ENCODE data around the gene ZNF714. TPM values are rescaled to one million over a fixed set of nuclear protein-coding genes. Genes with fewer than 3 reads are reported as not detected.
A peak's percentile ranks its signal among the peaks of the same experiment; 100 is the strongest.
"Not testable (repeated sequence)": the region's sequence is repeated elsewhere in the genome, so short reads cannot be mapped to it uniquely, and the experiment has no call there.

Gene ZNF714
- polyA plus RNA-seq, 3 donors = 1.2 to 1.3 (median 1.3) TPM

DNA sequence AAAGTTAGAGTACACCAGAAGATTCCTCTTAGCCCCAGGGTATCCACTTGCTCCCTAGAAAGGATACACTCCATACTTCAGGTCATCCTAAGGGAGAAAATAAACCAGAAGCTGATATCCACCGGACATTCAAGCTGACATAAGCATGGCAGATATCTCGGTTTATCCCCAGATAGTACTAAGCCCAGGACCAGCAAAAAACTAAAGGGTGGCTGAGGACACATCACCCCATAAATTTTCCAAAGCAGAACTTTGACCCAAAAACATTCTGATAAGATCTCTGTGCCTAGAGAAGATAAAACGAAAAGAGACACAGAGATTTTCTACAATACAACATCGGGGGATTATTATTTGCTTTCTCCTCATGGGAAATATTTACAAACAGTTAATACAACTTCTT, 45.9 kb downstream of the ZNF714 start:
- WGBS, 3 donors = 26 to 64% (median 55%) methylated on average over 4 of the region's 4 CpGs
- no peak overlapping the region for H3K27ac ChIP-seq (ENCODE audit: low read depth, low read length)

DNA sequence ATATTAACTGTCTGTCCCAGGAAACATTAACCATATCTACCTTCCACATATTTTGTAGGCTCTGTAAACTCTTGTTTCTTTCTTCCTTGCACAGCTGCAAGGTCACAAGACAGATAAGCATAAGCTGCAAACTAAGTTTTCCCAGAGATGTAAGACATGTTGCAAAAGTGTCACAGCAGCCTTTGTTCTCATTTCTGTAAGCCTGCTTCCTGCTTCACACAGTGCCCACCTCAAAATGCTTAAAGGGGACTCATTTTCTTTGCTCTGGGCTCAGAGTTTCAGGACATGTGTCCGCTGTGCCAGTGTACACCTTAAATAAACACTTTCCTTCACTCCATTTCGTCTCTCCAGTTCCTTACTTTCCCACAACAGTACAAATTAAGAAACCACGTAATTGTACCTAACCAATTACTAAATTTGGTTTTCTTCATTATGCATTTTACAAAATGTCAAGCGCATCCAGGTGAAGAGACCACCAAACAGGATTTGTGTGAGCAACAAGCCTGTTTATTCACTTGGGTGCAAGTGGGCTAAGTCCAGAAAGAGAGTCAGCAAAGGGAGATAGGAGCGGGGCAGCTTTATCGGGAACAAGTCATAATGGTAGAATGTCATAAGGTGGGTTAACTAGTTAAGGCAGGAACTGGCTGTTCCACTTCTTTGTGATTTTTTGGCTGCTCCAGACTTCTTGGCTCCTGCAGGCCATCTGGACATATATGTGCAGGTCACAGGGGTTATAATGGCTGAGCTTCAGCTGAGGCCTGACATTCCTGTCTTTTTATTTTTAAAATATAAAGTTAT, 47.1 kb downstream of the ZNF714 start:
- 43 to 82% (median 72%) methylated on average over 6 of the region's 6 CpGs for WGBS, 3 donors
- H3K27ac ChIP-seq (ENCODE audit: low read depth, low read length) = no peak overlapping the region

DNA sequence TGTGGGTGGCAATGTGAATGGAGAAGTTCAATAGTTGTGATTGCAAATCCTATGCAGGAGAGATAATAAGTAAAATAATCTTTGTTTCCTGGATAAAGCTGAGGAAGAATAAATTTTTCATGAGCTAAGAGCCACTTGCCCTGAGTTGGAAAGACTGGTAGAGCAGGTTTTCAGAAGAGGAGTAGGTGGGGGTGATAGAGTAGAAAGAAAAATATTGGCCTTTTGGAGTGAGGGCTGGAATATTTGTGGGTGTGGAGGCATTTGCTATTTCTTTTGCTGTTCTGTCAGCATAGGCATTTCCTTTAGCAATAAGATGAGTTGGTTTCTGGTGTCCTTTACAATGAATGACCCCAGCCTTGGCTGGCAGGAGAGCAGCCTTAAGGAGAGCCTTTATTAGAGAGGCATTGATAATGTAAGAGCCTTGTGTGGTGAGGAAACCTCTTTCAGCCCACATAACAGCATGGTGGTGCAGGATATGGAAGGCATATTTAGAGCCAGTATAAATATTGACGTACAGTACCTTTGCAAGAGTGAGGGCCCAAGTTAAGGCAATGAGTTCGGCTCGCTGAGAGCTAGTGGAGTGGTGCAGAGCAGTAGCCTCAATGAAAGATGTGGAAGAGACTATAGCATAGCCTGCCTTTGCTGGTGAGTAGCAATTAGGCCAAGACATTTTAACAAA, 48.2 kb downstream of the ZNF714 start:
- 66 to 79% (median 67%) methylated on average over 3 of the region's 3 CpGs for WGBS, 3 donors
- H3K27ac ChIP-seq (ENCODE audit: low read depth, low read length) = no peak overlapping the region

DNA sequence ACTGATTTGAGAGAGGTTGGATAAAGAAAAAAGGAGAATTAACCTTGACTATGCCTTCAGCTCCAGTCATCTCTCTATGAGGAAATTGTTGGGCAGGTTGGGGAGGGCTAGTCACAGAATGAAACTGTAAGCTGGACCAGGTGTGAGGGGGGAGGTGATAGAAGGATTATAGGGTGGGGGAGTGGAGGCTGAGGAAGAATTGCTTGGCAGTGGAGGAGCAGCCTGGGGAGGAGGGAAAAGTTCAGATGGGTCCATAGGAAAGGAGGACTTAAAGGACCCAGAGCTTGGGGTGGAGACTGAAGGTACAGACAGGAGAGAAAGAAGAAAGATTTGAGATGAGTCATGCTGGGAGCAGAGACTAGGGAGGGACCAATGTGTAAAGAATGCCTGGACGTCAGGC, 51.6 kb downstream of the ZNF714 start:
- WGBS, 3 donors = 50 to 54% (median 54%) methylated on average over 1 of the region's 1 CpG
- H3K27ac ChIP-seq (ENCODE audit: low read depth, low read length) = no peak overlapping the region

DNA sequence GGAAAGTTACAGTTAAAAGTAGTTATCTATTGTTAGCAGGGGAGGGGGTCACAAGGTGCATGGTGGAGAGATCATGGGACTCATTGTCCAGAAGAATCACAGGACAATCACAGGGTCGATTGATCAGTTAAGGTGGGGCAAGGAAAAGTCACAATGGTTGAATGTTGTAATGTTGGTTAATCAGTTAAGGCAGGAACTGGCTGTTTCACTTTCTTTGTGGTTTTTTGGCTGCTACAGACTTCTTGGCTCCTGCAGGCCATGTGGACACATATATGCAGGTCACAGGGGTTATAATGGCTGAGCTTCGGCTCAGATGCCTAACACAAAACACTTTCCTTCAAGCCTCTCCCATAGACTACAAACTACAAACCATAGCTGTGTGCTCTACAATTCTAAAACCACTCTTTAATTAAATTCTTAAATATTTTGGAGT, 52.9 kb downstream of the ZNF714 start:
- WGBS, 3 donors = 70 to 84% (median 73%) methylated on average over 2 of the region's 2 CpGs
- H3K27ac ChIP-seq (ENCODE audit: low read depth, low read length) = no peak overlapping the region

DNA sequence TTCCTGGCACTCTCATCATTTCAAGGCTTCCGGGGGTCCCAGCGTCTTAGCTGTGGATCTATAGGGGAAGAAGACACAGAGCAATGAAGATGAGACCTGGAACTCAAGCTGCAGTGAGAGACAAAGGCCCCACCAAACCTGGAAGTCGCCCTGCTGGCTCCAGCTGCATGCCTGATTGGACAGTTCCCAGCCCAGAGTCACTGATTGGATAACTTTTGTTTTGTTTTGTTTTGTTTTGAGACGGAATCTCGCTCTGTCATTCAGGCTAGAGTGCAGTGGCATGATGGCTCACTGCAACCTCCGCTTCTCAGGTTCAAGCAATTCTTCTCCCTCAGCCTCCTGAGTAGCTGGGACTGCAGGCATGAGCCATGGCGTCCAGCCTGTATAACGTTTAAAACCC, 53.4 kb downstream of the ZNF714 start:
- 81 to 88% (median 84%) methylated on average over 8 of the region's 8 CpGs for WGBS, 3 donors
- H3K27ac ChIP-seq (ENCODE audit: low read depth, low read length) = no peak overlapping the region

DNA sequence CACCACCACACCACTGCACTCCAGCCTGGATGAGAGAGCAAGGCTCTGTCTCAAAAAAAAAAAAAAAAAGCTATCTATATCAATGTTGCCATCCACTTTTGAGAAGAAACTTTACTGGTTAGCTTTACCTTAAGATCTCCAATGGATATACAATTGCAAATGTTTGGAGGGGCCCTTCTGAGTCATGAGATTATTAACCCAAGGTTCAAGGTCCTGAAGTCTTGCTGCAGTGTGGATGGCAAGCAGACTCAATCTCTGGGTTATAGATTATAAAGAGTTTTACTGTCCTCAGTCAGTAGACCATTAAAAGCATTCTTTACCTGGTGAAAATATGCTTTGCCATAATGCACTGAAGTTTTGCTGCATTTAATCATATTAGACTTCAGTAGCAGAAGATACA, 56.1 kb downstream of the ZNF714 start:
- H3K27ac ChIP-seq (ENCODE audit: low read depth, low read length) = no peak overlapping the region

DNA sequence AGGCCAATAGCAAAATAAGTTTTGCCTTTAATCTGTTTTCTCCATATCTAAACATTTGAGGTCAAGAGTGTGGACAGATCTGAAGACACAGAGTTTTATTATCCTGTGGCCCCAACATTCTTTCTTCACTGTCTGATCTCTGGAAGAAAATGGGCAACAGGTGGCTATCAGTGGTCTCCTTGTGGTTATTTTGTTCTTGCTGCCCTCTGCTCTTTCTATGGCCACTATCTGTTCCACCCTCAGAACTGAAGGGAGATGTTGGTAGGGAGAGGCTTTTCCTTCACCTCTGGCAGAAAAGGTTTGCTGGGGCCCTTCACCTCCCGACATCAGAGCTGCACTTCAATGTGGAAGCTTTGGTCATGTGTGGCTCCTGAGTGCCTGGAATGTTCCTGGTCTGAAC, 59.0 kb downstream of the ZNF714 start:
- WGBS, 3 donors = 71 to 96% (median 90%) methylated on average over 1 of the region's 1 CpG
- H3K27ac ChIP-seq (ENCODE audit: low read depth, low read length) = not testable (repeated sequence)

DNA sequence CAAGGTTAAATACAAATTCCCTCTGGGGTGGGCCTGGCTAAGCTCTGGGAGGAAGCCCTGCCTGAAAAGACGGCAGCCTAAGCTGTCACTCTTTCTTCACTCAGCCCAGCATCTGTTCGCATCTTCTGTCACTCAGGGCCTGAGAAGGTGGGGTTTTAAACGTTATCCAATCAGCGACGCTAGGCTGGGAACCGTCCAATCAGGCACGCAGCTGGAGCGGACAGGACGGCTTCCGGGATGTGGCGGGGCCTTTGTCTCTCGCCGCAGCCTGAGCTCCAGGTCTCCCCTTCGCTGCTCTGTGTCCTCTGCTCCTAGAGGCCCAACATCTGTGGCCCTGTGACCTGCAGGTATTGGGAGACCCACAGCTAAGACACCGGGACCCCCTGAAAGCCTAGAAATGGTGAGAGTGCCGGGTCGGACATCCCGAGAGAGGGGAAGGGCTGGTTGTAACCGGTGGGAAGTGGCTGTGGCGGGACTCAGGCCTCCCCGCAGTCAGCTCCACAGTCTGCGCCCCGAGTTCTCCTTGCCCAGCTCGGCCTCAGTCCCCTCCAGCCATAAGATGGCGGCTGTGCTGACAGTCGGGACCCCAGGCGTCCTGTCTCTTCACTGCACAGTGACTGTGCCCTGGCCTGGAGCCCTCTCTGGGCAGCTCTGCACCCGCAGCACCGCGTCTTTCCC, 59.9 kb downstream of the ZNF714 start, which contains the start of gene ZNF431:
Gene ZNF431, plus strand, starts transcription at position 254 of the 678 bp plus-strand sequence. Its CDS starts 144 bp downstream, at position 398.
- H3K27ac ChIP-seq (ENCODE audit: low read depth, low read length) = peak within 1 kb of the TSS; percentile 63
- WGBS, 3 donors = 0 to 1% (median 1%) methylated on average over 29 to 30 of the region's 30 CpGs

DNA sequence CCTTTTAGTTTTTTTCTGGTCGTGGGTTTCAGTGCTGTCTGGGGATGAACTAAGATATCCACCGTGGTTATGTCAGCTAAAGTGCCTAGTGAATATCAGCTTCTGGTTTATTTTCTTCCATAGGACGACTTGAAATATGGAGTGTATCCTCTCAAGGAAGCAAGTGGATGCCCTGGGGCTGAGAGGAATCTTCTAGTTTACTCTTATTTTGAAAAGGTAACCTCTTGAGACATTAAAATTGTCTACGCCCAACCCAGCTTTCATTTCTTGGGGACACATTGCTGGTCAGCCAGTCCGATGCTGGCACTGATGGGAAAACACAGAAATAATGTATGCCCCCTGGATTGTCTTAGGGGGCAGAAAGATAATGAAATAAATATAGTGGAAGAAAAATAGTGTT, 61.4 kb downstream of the ZNF714 start:
- WGBS, 3 donors = 86 to 93% (median 91%) methylated on average over 5 of the region's 5 CpGs

DNA sequence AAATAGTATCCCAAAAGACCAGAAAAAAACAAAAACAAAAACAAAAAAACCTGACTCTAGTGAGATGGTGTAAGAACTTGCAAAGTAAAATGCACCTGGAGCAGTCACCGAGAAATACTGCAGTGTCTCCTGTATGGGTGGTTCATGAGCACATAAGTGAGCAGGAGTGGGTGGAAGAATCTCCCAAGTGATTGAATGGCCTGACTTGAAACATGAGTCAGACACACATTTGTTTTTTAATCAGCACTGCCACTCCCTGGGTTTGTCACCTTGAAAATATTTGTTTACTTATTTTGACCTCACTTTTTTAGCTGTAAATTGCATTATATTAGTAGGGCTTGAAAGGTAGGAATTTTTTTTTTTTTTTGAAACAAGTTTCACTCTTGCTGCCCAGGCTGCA, 61.9 kb downstream of the ZNF714 start:
- 93 to 97% (median 94%) methylated on average over 1 of the region's 1 CpG for WGBS, 3 donors
- H3K27ac ChIP-seq (ENCODE audit: low read depth, low read length) = no peak overlapping the region

More for the DNA sequence above, 61.4 kb downstream of the ZNF714 start:
- no peak overlapping the region for H3K27ac ChIP-seq (ENCODE audit: low read depth, low read length)

DNA sequence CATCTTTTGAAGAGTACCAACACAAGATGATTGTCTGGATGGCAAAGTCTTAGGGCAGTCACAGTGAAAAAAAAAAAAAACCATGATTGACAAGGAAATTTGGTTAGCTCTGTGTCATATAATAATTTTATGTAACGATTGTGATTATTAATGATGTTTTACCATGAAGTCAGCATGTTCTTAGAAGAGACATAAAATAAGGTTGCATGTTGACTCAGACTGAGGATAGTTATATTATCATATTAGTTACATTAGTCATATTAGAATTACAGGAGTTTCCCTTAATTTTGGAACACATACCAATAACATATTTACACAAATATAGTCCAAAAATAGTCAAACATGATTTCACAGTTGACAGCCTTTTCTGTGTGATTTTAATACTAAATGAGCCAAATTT, 65.5 kb downstream of the ZNF714 start:
- 86 to 93% (median 93%) methylated on average over 1 of the region's 1 CpG for WGBS, 3 donors
- H3K27ac ChIP-seq (ENCODE audit: low read depth, low read length) = no peak overlapping the region

DNA sequence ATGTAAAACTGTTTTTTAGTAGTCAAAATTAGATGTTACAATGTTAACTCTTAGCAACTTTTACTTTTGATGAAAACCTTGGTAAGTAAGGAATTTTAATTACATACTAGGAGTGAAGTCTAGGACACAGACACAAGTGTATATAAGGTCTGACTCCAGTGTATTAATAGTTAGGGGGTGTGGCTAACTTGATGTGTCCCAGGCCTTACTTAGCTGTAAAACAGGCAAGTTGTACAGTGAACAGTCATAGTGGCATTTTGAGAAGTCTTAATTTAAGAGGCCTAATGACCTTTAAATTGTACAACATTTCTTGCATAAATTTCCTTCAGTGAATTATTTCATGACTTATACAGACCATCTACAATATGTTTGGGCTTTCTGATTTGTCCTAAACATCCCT, 66.7 kb downstream of the ZNF714 start:
- H3K27ac ChIP-seq (ENCODE audit: low read depth, low read length) = no peak overlapping the region

DNA sequence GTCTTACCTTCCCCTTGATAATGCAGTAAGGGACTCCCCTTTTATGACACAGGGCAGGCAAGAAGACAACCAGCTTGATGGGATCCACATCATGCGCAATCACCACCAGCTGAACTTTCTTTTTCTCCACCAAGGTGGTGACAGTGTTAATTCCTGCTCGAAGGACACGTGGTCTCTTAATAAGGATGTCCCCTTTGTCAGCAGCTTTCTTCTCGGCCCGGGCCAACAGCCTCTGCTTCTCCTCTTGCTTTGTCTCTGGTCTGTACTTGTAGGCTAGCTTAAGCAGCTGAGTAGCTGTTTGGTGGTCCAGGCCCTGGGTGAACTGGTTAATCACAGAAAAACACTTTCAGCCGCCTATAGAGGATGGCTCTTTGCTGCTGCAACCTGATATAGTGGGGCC, 67.9 kb downstream of the ZNF714 start:
- no peak overlapping the region for H3K27ac ChIP-seq (ENCODE audit: low read depth, low read length)
- WGBS, 3 donors = 93 to 98% (median 98%) methylated on average over 6 of the region's 6 CpGs

DNA sequence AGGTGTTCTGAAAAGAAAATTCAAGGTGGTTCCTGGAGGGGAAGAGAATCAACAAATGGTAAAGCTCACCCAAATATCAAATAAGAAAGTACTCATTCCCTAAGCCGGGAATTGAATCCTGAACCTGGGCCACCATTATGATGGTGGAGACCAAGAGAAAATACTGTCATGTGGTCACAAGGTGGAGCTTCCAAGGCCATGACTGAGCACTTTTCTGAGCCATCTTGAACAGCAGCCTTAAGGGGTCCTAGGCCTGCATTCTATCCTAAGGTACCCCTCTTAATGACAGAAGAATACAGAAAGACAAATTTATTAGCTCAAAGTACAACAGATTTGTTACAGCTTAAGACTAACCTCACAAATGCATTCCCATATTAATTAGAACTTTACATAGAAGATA, 69.5 kb downstream of the ZNF714 start:
- no peak overlapping the region for H3K27ac ChIP-seq (ENCODE audit: low read depth, low read length)
- WGBS, 3 donors = 94 to 100% (median 95%) methylated on average over 1 of the region's 1 CpG

DNA sequence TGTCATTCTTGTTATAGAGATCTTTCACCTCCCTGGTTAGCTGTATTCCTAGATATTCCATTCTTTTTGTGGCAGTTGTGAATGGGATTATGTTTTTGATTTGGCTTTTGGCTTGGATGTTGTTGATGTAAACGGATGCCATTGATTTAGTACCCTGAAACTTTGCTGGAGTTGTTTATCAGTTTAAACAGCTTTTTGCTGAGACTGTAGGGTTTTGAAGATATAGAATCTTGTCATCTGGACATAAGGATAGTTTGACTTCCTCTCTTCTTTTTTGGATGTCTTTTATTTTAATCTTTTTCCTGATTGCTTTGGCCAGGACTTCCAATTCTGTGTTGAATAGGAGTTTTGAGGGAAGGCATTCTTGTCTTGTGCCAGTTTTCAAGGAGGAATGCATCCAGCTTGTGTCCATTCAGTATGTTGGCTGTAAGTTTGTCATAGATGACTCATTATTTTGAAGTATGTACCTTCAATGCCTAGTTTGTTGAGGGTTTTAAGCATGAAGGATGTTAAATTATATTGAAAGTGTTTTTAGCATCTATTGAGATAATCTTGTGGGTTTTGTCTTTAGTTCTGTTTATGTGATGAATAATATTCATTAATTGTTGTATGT, 76.6 kb downstream of the ZNF714 start:
- H3K27ac ChIP-seq (ENCODE audit: low read depth, low read length) = no peak overlapping the region
- 97 to 100% (median 97%) methylated on average over 1 of the region's 1 CpG for WGBS, 3 donors

DNA sequence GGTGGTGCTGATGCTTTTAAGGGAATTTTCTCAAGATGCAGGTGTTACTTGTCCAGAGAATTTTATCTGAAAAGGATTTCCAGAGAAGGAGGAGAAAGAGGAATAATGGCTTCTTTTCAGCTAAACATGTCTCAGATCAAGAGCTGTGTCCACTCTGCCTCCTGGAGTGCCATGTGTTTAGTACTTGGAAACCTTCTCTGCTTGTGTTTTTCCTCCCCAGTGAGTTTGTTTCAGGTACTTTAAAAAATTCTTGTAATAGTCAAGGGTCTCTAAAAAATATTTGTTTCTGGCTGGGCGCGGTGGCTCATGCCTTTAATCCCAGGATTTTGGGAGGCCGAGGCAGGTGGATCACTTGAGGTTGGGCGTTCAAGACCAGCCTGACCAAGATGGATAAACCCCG, 82.5 kb downstream of the ZNF714 start:
- 96 to 98% (median 96%) methylated on average over 5 of the region's 5 CpGs for WGBS, 3 donors
- H3K27ac ChIP-seq (ENCODE audit: low read depth, low read length) = no peak overlapping the region

DNA sequence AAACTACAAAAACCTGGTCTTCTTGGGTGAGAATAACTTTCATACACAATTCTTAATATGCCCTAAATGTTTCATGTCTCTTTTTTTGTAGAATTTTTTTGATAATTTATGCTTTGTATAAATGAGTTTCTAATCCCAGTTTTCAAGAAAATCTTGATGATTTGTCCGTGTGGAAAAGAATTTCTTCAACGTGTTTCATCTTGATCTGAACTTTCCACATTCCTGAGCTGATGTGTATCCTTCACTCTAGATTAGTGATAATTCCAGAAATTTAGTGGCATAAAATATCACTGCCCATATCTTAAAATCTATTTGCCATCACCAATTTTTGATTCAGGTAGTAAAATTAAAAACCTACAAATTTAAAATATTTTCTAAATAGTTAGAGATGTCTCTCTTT, 84.4 kb downstream of the ZNF714 start:
- H3K27ac ChIP-seq (ENCODE audit: low read depth, low read length) = no peak overlapping the region
- 81 to 94% (median 92%) methylated on average over 2 of the region's 2 CpGs for WGBS, 3 donors
